NCI-H187 (cell line): ENCODE measurements around the gene SLC34A1.
A peak's percentile ranks its signal among the peaks of the same experiment; 100 is the strongest.
"Not testable (repeated sequence)": the region's sequence is repeated elsewhere in the genome, so short reads cannot be mapped to it uniquely, and the experiment has no call there.

Experiments
- DNase-seq, 2 experiments: peaks; one replicate each; lab custom pipeline; 2025; lab: John Stamatoyannopoulos, UW

SLC34A1 gene

DNA sequence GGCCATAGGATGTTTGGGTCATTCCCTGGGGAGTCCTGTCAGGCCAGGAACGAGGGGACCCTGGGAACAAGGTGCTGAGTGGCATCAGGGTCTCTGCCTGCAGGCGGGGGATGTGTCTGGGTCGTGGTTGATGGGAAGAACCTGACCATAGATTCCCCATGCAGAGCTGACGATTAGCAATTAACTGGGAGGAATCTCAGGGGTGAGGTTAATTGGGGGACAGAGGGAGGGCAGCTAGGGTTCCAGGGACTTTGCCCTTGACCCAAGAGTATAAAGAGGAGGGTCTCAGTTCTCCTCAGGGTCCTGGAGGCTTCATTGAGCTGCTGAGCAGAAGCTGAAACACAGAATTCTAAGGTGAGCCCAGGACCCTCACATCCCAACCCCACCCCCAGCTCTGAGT is at the start of gene SLC34A1:
Gene SLC34A1, plus strand, starts transcription at position 301 of the 400 bp plus-strand sequence. CDS start 1,308 bp downstream, outside the sequence.
- no peak for DNase-seq

GRCh38 chr5:177334781-177335700 is 49.2 kb upstream of the SLC34A1 start:
- DNase-seq: no peak

DNA sequence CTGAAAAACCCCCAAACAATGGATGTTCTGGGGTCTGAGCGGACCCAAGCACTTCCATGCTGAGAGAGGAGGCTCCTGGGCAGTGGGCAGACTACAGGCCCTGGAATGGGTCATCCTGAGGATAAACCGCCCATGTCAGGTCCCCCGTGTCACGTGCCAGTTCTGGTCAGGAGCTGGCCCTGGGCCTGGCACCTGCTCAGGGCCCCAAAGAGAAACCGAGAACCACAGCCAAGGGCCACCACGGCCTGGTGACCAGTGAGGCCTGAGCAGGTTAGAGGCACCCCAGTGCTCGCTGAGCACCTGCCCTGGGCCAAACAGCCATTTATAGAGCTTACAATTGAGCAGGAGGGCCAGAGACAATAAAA is 48.6 kb upstream of the SLC34A1 start:
- no peak for DNase-seq

- DNase-seq: no peak
These were observed 48.1 kb upstream of the SLC34A1 start for GRCh38 chr5:177336112-177336511.

DNA sequence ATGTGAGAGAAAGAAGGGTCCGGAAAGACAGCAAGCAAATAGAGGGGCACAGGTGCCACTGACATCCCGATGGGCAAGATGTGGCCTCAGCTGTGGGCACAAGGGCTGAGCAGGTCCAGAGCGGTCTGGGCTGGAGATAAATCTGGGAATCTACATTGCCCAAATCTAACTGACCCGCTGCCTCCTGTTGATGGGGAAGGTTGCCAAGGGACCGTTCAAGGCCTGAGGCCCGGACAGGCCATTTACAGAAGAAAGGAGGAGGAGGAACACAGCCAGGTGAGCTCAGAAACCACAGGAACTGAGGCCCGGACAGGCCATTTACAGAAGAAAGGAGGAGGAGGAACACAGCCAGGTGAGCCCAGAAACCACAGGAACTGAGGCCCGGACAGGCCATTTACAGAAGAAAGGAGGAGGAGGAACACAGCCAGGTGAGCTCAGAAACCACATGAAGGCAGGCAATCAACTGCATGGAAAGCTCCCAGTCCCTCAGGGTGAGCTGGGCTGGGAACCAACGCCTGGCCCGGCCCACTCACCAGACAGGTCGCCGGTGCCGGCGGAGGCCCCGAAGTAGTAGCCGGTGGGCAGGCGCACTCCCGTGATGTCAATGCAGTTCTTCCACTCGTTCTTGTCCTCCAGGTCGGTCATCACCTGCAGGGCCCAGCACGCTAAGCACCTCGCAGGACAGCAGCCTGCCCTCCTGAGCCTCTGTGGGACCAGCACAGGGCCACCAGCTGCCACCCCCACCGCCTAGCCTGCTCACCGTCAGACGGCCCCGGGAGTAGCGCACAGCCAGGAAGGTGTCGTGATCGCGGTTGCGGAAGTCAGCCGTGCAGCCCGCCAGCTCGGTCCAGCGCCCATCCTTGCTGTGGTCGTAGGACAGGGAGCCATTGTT is 47.4 kb upstream of the SLC34A1 start:
- DNase-seq: no peak

- no peak for DNase-seq
These were observed 45.8 kb upstream of the SLC34A1 start for GRCh38 chr5:177338251-177339106.

- no peak for DNase-seq
These were observed 45.1 kb upstream of the SLC34A1 start for GRCh38 chr5:177339107-177339638.

DNA sequence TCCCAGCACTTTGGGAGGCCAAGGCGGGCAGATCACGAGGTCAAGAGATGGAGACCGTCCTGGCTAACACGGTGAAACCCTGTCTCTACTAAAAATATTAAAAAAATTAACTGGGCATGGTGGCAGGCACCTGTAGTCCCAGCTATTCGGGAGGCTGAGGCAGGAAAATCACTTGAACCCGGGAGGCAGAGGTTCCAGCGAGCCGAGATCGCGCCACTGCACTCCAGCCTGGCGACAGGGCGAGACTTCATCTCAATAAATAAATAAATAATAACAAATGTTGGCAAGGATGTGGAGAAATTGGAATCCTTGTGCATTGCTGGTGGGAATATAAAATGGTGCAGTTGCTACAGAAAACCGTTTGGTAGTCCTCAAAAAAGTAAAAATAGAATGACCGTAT is 41.2 kb upstream of the SLC34A1 start:
- DNase-seq: not testable (repeated sequence)

GRCh38 chr5:177343777-177344176 is 40.5 kb upstream of the SLC34A1 start:
- DNase-seq: no peak

- DNase-seq: no peak
These were observed 39.3 kb upstream of the SLC34A1 start for GRCh38 chr5:177344891-177345290.

- no peak for DNase-seq
These were observed 37.4 kb upstream of the SLC34A1 start for GRCh38 chr5:177346820-177347219.

- DNase-seq: no peak
These were observed 36.5 kb upstream of the SLC34A1 start for GRCh38 chr5:177347699-177348098.

DNA sequence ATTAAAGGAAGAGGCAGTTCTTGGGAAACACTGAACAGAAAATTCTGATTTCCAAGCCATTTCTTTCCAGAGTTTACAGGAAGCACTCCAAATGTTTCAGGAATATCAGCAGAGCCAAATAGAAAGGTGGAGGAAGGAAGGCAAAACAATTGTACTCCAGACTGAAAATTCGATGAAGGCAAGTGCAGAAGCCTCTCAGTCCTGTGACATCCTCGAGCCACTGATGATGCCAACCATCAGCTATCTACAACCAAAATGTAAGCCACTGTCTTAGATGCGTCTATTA is 34.9 kb upstream of the SLC34A1 start:
- no peak for DNase-seq

GRCh38 chr5:177349762-177350161 is 34.5 kb upstream of the SLC34A1 start:
- no peak for DNase-seq

- no peak for DNase-seq
These were observed 33.4 kb upstream of the SLC34A1 start for GRCh38 chr5:177350776-177351391.

- DNase-seq: peak; percentile 72 to 88
These were observed 32.6 kb upstream of the SLC34A1 start, which contains the start of gene LMAN2 for GRCh38 chr5:177351392-177352329. TSS of gene LMAN2 (minus strand) at chr5:177351668. CDS start at chr5:177351647, 21 bp downstream.

DNA sequence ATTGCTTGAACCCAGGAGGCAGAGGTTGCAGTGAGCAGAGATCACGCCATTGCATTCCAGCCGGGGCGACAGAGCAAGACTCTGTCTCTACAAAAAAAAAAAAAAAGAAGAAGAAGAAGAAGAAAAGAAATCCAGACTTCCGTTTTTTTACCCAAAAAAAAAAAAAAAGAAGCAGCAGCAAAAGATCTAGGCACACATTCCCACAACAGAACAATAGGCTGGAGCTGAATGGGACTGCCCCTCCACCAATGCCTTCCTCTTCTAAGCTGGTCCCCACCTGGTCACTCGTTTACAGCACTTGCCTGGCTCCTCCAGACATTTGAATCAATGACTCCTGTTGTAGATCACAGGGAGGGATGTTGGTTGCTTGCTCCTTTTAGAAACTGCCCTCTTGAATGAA is 31.1 kb upstream of the SLC34A1 start:
- DNase-seq: no peak

GRCh38 chr5:177354256-177354655 is 30.0 kb upstream of the SLC34A1 start:
- no peak for DNase-seq

- DNase-seq: no peak
These were observed 29.5 kb upstream of the SLC34A1 start for GRCh38 chr5:177354711-177355110.
